ENCODE results near the gene CNIH2.

The CNIH2 gene

DNA sequence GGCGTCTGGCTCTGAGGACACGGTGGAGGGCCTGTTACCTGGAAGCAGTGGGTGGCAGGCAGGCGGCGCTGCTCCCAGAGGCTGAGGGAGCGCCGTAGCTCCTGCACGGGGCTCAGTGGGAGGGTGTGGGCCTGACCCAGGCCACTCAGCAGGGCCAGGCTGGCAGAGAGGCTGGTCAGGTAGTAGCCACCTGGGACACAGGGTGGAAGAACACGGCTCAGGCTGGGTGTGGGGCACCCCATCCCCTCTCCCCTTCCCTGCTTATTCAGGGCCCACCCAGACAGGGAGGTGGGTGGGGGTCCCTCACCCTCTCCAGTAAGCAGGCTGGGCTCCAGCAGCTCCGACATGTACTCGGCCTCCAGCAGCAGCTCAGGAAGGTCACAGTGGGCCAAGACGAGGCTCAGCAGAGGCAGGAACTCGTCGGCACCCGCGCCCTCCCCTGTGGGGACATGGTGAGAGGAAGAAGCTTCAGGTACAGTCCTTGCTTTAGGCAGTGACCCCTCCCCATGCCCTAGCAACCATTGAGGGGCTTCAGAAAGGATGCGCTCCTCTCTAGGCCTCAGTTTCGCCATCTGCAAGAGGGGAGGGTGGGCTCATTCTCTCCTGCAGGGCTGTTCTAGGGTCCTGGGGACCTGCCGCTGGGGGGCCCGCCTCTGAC, 55.4 kb downstream of the CNIH2 start:
- DNase-seq, result no peak

Measured in CD4-positive, alpha-beta T cell treated with Interleukin-17A for 4 hours (primary cell).